HG02885 (cell line): ENCODE data around the gene PHLPP1.
"Not testable (repeated sequence)": the region's sequence is repeated elsewhere in the genome, so short reads cannot be mapped to it uniquely, and the experiment has no call there.

Source experiments
- ATAC-seq: cut with Tn5 transposase; IDR thresholded peaks from one replicate; pipeline ENCODE4 v1.9.1; 2021; ENCODE audit warnings: mild to moderate bottlenecking; ENCODE audit not compliant: unreplicated experiment, poor library complexity

Gene PHLPP1

GRCh38 chr18:62715436-62715758 lies at the start of gene PHLPP1:
Gene PHLPP1 (plus strand): TSS chr18:62715541. CDS start chr18:62715684, 143 bp downstream.
- peak; percentile 20 for ATAC-seq

- ATAC-seq, result peak; percentile 78
Observed at GRCh38 chr18:62669225-62669624, 46.1 kb upstream of the PHLPP1 start.

GRCh38 chr18:62670573-62670972 lies 44.8 kb upstream of the PHLPP1 start:
- no peak for ATAC-seq

- ATAC-seq, result no peak
Observed at GRCh38 chr18:62672600-62672999, 42.7 kb upstream of the PHLPP1 start.

GRCh38 chr18:62678847-62679485 lies 36.4 kb upstream of the PHLPP1 start:
- ATAC-seq, result no peak

GRCh38 chr18:62682371-62682770 lies 33.0 kb upstream of the PHLPP1 start:
- ATAC-seq, result no peak

GRCh38 chr18:62683935-62684334 lies 31.4 kb upstream of the PHLPP1 start:
- no peak for ATAC-seq

- no peak for ATAC-seq
Observed at GRCh38 chr18:62688743-62689317, 26.5 kb upstream of the PHLPP1 start.

GRCh38 chr18:62690236-62690815 lies 25.0 kb upstream of the PHLPP1 start:
- no peak for ATAC-seq

- ATAC-seq, result no peak
Observed at GRCh38 chr18:62693659-62694058, 21.7 kb upstream of the PHLPP1 start.

- ATAC-seq, result no peak
Observed at GRCh38 chr18:62697636-62698035, 17.7 kb upstream of the PHLPP1 start.

- ATAC-seq, result no peak
Observed at GRCh38 chr18:62702259-62702658, 13.1 kb upstream of the PHLPP1 start.

- not testable (repeated sequence) for ATAC-seq
Observed at GRCh38 chr18:62706879-62707278, 8.5 kb upstream of the PHLPP1 start.

- not testable (repeated sequence) for ATAC-seq
Observed at GRCh38 chr18:62709908-62710307, 5.4 kb upstream of the PHLPP1 start.

- no peak for ATAC-seq
Observed at GRCh38 chr18:62710417-62710816, 4.9 kb upstream of the PHLPP1 start.

- no peak for ATAC-seq
Observed at GRCh38 chr18:62711781-62712180, 3.6 kb upstream of the PHLPP1 start.

GRCh38 chr18:62713651-62714247 lies 1.6 kb upstream of the PHLPP1 start:
- ATAC-seq, result no peak

- ATAC-seq, result peak; percentile 77
Observed at GRCh38 chr18:62714671-62715435, 488 bp upstream of the PHLPP1 start.

- ATAC-seq, result peak; percentile 30
Observed at GRCh38 chr18:62715759-62716615, 646 bp downstream of the PHLPP1 start.

- ATAC-seq, result peak; percentile 18
Observed at GRCh38 chr18:62716619-62717168, 1.4 kb downstream of the PHLPP1 start.
